ENCODE data around the gene UBR2. TPM values are rescaled to one million over a fixed set of nuclear protein-coding genes. Genes with fewer than 3 reads are reported as not detected.

Gene UBR2
- total and polyA plus RNA-seq, 9 of the 15 experiments (the other 6 are each of a cell fraction or from before 2014, with no cell fraction given): 9.1 to 38.9 (median 23.4) TPM

- TF ChIP-seq HES1 (IDR thresholded peaks at IDR 0.05; ENCODE audit: low read depth) (no peak), SMARCC2 (IDR thresholded peaks at IDR 0.05; ENCODE audit: low read depth) (peak; percentile 54; the same call in 1 of the 2 replicates), NBN (IDR thresholded peaks at IDR 0.05; ENCODE audit: low read depth) (no peak), HDAC1 (IDR thresholded peaks at IDR 0.05) (0 out of 4 replicates have a peak, but pooled peaks of 1 of the 2 experiments have one; percentile 34), CBFA2T3 (IDR thresholded peaks at IDR 0.05) (peak; percentile 45; the same call in 1 of the 2 replicates), SMARCA4 (IDR thresholded peaks at IDR 0.05) (peak; percentile 70; the same call in 1 of the 2 replicates), KDM1A (IDR thresholded peaks at IDR 0.05) (0 out of 4 replicates have a peak, but pooled peaks of 1 of the 2 experiments have one; percentile 32), ESRRA (IDR thresholded peaks at IDR 0.05; ENCODE audit: borderline replicate concordance, low read depth) (0 out of 2 replicates have a peak, but pooled peaks have one; percentile 19), SRF (CRISPR knock-in tag; IDR thresholded peaks at IDR 0.05) (peak in 1 of 2 experiments; percentile 83; a peak in 1 of 4 replicates), SAFB2 (IDR thresholded peaks at IDR 0.05; ENCODE audit: borderline replicate concordance, low read depth, low read length, severe bottlenecking) (no peak), EP300 (IDR thresholded peaks at IDR 0.05; ENCODE audit: low read length) (peak; percentile 59; the same call in 1 of the 2 replicates), ZNF668 (CRISPR knock-in tag; IDR thresholded peaks at IDR 0.05) (0 out of 2 replicates have a peak, but pooled peaks have one; percentile 48), ZFP36 (IDR thresholded peaks at IDR 0.05; ENCODE audit: low read depth, low read length, partially characterized antibody) (peak; percentile 7)
Measured at GRCh38 chr6:42627044-42627443, 63.2 kb downstream of the UBR2 start (continued).
